GM12874 (cell line): ENCODE data around the gene PRMT2.

Source experiments
- TF ChIP-seq, protein P1 (sequence below): IDR thresholded peaks from 2 replicates; pipeline ENCODE4 v1.5.1; 2011; ENCODE audit warnings: low read depth, mild to moderate bottlenecking, control low read depth, low read length, moderate library complexity; ENCODE audit not compliant: insufficient read depth

The PRMT2 gene

GRCh38 chr21:46626975-46627501 is 8.4 kb upstream of the PRMT2 start:
- TF ChIP-seq, protein P1, sequence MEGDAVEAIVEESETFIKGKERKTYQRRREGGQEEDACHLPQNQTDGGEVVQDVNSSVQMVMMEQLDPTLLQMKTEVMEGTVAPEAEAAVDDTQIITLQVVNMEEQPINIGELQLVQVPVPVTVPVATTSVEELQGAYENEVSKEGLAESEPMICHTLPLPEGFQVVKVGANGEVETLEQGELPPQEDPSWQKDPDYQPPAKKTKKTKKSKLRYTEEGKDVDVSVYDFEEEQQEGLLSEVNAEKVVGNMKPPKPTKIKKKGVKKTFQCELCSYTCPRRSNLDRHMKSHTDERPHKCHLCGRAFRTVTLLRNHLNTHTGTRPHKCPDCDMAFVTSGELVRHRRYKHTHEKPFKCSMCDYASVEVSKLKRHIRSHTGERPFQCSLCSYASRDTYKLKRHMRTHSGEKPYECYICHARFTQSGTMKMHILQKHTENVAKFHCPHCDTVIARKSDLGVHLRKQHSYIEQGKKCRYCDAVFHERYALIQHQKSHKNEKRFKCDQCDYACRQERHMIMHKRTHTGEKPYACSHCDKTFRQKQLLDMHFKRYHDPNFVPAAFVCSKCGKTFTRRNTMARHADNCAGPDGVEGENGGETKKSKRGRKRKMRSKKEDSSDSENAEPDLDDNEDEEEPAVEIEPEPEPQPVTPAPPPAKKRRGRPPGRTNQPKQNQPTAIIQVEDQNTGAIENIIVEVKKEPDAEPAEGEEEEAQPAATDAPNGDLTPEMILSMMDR: no peak

DNA sequence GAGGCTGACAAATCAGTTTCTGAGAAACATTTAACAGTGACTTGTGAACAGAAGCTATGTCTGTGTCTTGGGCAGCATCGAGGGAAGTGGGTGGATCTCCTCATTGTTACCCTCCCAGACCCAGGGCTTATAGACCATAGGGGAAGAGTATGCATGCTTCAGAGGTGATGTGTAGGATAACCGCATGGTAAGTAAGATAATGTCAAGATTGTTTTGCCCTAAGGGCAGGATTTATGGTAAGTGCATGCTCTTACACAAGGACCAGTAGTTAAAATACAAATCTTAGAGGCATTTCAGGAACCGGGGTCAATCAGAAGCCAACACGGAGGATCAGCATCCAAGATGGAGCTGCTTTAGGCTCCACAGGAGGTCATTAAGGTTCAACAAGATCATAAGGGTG is 7.7 kb upstream of the PRMT2 start:
- TF ChIP-seq, protein P1: no peak

DNA sequence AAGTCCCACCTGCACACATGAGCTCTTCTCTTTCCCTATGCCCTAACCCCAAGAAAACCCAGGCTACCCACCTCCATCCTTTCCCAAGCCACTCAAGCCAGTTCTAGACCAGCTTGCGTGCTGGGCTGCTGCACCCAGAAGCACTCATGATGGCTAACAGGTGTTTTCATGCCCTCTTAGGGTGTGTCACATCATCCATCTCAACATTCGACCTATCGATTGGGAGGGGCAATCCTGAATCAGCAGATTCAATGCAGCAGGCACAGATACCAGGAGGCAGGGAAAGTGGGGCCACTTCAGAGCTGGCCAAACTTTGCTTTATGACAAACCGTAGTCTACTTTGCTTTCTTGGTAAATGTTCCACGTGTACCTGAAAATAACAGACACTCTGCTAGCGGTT is 6.6 kb upstream of the PRMT2 start:
- TF ChIP-seq, protein P1: no peak

DNA sequence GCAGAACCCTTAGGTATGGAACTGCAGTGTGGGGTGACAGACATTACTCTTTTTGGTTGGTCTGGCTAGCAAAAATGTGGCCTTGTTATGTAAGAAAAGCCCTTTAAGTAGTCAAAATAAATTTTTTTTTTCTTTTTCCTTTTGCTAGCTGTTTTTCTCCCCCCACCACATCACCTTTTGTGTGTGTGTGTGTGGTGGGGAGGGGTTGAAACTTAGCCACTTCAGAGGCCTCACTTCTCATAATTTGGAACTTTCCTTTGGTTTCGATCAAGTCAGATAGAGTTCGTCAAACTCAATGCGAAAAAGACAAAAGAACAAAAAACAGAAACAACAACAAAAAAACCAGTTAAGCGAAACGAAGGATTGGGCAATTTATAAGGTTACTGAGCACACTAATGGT is 1.9 kb upstream of the PRMT2 start:
- TF ChIP-seq, protein P1: no peak

- TF ChIP-seq, protein P1: no peak
Measured at GRCh38 chr21:46634427-46634826, 1.0 kb upstream of the PRMT2 start.

- TF ChIP-seq, protein P1: no peak
Measured at GRCh38 chr21:46634966-46635323, 529 bp upstream of the PRMT2 start.

- TF ChIP-seq, protein P1: no peak
Measured at GRCh38 chr21:46636181-46636512, 673 bp downstream of the PRMT2 start.

- TF ChIP-seq, protein P1: no peak
Measured at GRCh38 chr21:46636550-46637285, 1.2 kb downstream of the PRMT2 start.
